Posterior cingulate gyrus (tissue), 11 donors: ENCODE data around the gene POLA1.
"Not testable (repeated sequence)": the region's sequence is repeated elsewhere in the genome, so short reads cannot be mapped to it uniquely, and the experiment has no call there.

Source experiments
- DNase-seq, 10 donors: peaks; one replicate each; pipeline versions ENCODE4 v3.0.0 to v3.0.0-alpha.2; 2020 to 2021; ENCODE audit warnings: mixed read lengths in 3 of 10
- intact Hi-C: fragments of 100-400 bp; cut with DNase I; formaldehyde crosslinking; loops from one replicate; pipeline ENCODE4 v1.15.1; 2023

The POLA1 gene

GRCh38 chrX:24796204-24796603 is 102.5 kb downstream of the POLA1 start:
- DNase-seq, result no peak
- intact Hi-C loops, result no loop called here

- no peak for DNase-seq
These were observed 105.4 kb downstream of the POLA1 start for GRCh38 chrX:24799078-24799477.

GRCh38 chrX:24799565-24799964 is 105.8 kb downstream of the POLA1 start:
- no peak for DNase-seq
- intact Hi-C loops, result no loop called here

More at GRCh38 chrX:24799078-24799477, 105.4 kb downstream of the POLA1 start:
- intact Hi-C loops, result no loop called here

- DNase-seq, result no peak
- intact Hi-C loops, result no loop called here
These were observed 111.5 kb downstream of the POLA1 start for GRCh38 chrX:24805201-24805600.

- not testable (repeated sequence) for DNase-seq
These were observed 126.1 kb downstream of the POLA1 start for GRCh38 chrX:24819807-24820206.

GRCh38 chrX:24828147-24828546 is 134.4 kb downstream of the POLA1 start:
- intact Hi-C loops, result no loop called here
- no peak for DNase-seq

More at GRCh38 chrX:24819807-24820206, 126.1 kb downstream of the POLA1 start:
- intact Hi-C loops, result not testable (repeated sequence)

- intact Hi-C loops, result no loop called here
These were observed 134.9 kb downstream of the POLA1 start for GRCh38 chrX:24828600-24828999.

GRCh38 chrX:24833695-24834094 is 140.0 kb downstream of the POLA1 start:
- intact Hi-C loops, result no loop called here
- DNase-seq, result no peak

More at GRCh38 chrX:24828600-24828999, 134.9 kb downstream of the POLA1 start:
- no peak for DNase-seq

GRCh38 chrX:24837966-24838365 is 144.2 kb downstream of the POLA1 start:
- intact Hi-C loops, result loop anchor here (5.0 kb wide), 1 partner anchor 304 kb away; no protein-coding TSS in a partner anchor
- DNase-seq, result no peak

- intact Hi-C loops, result loop anchor here (5.0 kb wide), 1 partner anchor 304 kb away; no protein-coding TSS in a partner anchor
- no peak for DNase-seq
These were observed 144.9 kb downstream of the POLA1 start for GRCh38 chrX:24838629-24839028.

GRCh38 chrX:24839331-24839730 is 145.6 kb downstream of the POLA1 start:
- intact Hi-C loops, result loop anchor here (5.0 kb wide), 1 partner anchor 303 kb away; no protein-coding TSS in a partner anchor
- no peak for DNase-seq

- intact Hi-C loops, result no loop called here
- DNase-seq, result no peak
These were observed 148.8 kb downstream of the POLA1 start for GRCh38 chrX:24842486-24842885.

- intact Hi-C loops, result no loop called here
- DNase-seq, result no peak
These were observed 152.9 kb downstream of the POLA1 start for GRCh38 chrX:24846550-24847150.

GRCh38 chrX:24851289-24851688 is 157.6 kb downstream of the POLA1 start:
- peak in 1 of 10 donors; percentile 50 for DNase-seq
- intact Hi-C loops, result no loop called here

GRCh38 chrX:24851780-24852179 is 158.1 kb downstream of the POLA1 start:
- peak in 1 of 10 donors; percentile 52 for DNase-seq
- intact Hi-C loops, result no loop called here

GRCh38 chrX:24858004-24858746 is 164.5 kb downstream of the POLA1 start:
- no peak for DNase-seq
- intact Hi-C loops, result no loop called here

GRCh38 chrX:24859211-24859841 is 165.6 kb downstream of the POLA1 start:
- intact Hi-C loops, result no loop called here

GRCh38 chrX:24860140-24860539 is 166.4 kb downstream of the POLA1 start:
- intact Hi-C loops, result no loop called here
- DNase-seq, result no peak

More at GRCh38 chrX:24859211-24859841, 165.6 kb downstream of the POLA1 start:
- no peak for DNase-seq

GRCh38 chrX:24862343-24862742 is 168.6 kb downstream of the POLA1 start:
- intact Hi-C loops, result no loop called here
- DNase-seq, result no peak

- DNase-seq, intact Hi-C loops: not testable (repeated sequence)
These were observed 170.1 kb downstream of the POLA1 start for GRCh38 chrX:24863779-24864178.

- DNase-seq, result no peak
- intact Hi-C loops, result no loop called here
These were observed 176.4 kb downstream of the POLA1 start for GRCh38 chrX:24870143-24870542.
